Measurements from ENCODE around the gene DDX19B. TPM values are rescaled to one million over a fixed set of nuclear protein-coding genes. Genes with fewer than 3 reads are reported as not detected.

DDX19B gene
- total and polyA plus RNA-seq, 2 donors (not counting 3 experiments of a cell fraction or from before 2014, with no cell fraction given), result 28.1 to 34.3 TPM

GRCh38 chr16:70251629-70252354 lies 47.2 kb upstream of the DDX19B start, which contains the start of gene EXOSC6:
EXOSC6 (minus strand) TSS chr16:70251940; CDS start chr16:70251900, 40 bp downstream.
- DNase-seq (ENCODE audit: low read depth, low spot score) (peak; percentile 95), FAIRE-seq (peak; percentile 87)
- ChIA-PET POLR2A (no interaction called here), CTCF (interaction anchor here (1.0 to 1.9 kb wide), 9 partner anchors 11 to 92 kb away, joined by 3 to 12 read pairs (median 6); partner anchors contain the start of gene AARS1)
- Histone ChIP-seq H3K4me3 (replicated peaks in 1 of 3; ENCODE audit: insufficient read depth in 1 of 3, low read depth in 1 of 3, low read length in 3 of 3) (peak within 1 kb of the TSS; percentile 64 to 67 (median 66)), H3K27ac (ENCODE audit: insufficient read depth, low read depth, low read length) (peak within 1 kb of the TSS; percentile 54), H3K79me2 (ENCODE audit: control insufficient read depth, insufficient read depth, low read length) (peaks cover 26% of the 10 kb centered on the region), H3K36me3 (ENCODE audit: control insufficient read depth in 2 of 2, extremely low read depth in 1 of 2, insufficient read depth in 2 of 2, low read length in 2 of 2) (peaks cover 10 to 38% of the 10 kb centered on the region in 2 experiments), H3K9ac (replicated peaks; ENCODE audit: extremely low read depth, insufficient read depth, low read length) (peak within 1 kb of the TSS; percentile 52), H3K4me2 (ENCODE audit: insufficient read depth, low read length) (peak within 1 kb of the TSS; percentile 86), H3K9me3 (replicated peaks; ENCODE audit: control insufficient read depth, insufficient read depth, low read length) (no peaks in the 10 kb centered on the region), H4K20me1 (replicated peaks; ENCODE audit: control insufficient read depth, extremely low read depth, insufficient read depth, low read length) (no peaks in the 10 kb centered on the region), H2AFZ (ENCODE audit: low read depth, low read length) (peak within 1 kb of the TSS; percentile 49), H3K4me1 (ENCODE audit: control insufficient read depth, extremely low read depth, insufficient read depth, low read length) (peaks cover 3% of the 10 kb centered on the region), H3K9me1 (replicated peaks; ENCODE audit: control insufficient read depth, extremely low read depth, insufficient read depth, low read length) (no peaks in the 10 kb centered on the region), H3K27me3 (ENCODE audit: control insufficient read depth in 2 of 2, insufficient read depth in 2 of 2, low read length in 2 of 2) (no peaks in the 10 kb centered on the region)
- dilution Hi-C loops (cut with MboI; ENCODE audit: extremely low pct_ligation_motif_present, low sequenced_read_pairs) (no loop called here), intact Hi-C loops (cut with micrococcal nuclease) (loop anchor here (1.0 kb wide), 2 partner anchors 86 to 274 kb away; no protein-coding TSS in a partner anchor)
- no peak for TF ChIP-seq JUN (IDR thresholded peaks at IDR 0.05; ENCODE audit: borderline replicate concordance, insufficient read depth, insufficient read length, low read depth)
- TF ChIP-seq MAX (IDR thresholded peaks at IDR 0.05; ENCODE audit: insufficient read depth, insufficient read length), result no peak
- TF ChIP-seq GATA2 (IDR thresholded peaks at IDR 0.05; ENCODE audit: insufficient read depth, insufficient read length, low read depth, low read length), result no peak
- peak; percentile 86 for TF ChIP-seq POLR2A (IDR thresholded peaks at IDR 0.05; ENCODE audit: low read depth, low read length)
- TF ChIP-seq MYC (IDR thresholded peaks at IDR 0.05; ENCODE audit: low read depth, low read length), result no peak
- TF ChIP-seq EZH2 (IDR thresholded peaks at IDR 0.05; ENCODE audit: borderline replicate concordance, low read depth, low read length, severe bottlenecking), result no peak
- TF ChIP-seq, protein P1, sequence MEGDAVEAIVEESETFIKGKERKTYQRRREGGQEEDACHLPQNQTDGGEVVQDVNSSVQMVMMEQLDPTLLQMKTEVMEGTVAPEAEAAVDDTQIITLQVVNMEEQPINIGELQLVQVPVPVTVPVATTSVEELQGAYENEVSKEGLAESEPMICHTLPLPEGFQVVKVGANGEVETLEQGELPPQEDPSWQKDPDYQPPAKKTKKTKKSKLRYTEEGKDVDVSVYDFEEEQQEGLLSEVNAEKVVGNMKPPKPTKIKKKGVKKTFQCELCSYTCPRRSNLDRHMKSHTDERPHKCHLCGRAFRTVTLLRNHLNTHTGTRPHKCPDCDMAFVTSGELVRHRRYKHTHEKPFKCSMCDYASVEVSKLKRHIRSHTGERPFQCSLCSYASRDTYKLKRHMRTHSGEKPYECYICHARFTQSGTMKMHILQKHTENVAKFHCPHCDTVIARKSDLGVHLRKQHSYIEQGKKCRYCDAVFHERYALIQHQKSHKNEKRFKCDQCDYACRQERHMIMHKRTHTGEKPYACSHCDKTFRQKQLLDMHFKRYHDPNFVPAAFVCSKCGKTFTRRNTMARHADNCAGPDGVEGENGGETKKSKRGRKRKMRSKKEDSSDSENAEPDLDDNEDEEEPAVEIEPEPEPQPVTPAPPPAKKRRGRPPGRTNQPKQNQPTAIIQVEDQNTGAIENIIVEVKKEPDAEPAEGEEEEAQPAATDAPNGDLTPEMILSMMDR (IDR thresholded peaks at IDR 0.05; ENCODE audit: extremely low read depth in 1 of 2, insufficient read depth in 1 of 2, low read depth in 1 of 2, low read length in 2 of 2), result peak; percentile 96 to 97
- TF ChIP-seq FOS (IDR thresholded peaks at IDR 0.05; ENCODE audit: borderline replicate concordance, insufficient read depth, low read length), result no peak
- peak; percentile 95 for TF ChIP-seq POLR2AphosphoS5 (IDR thresholded peaks at IDR 0.05; ENCODE audit: insufficient read depth, low read depth, low read length)
- no TSS peak for BruUV-seq (replicated peaks)

Measured in endothelial cell of umbilical vein (primary cell).